Right cardiac atrium (tissue), 5 donors: ENCODE measurements around the gene ZNHIT2. TPM values are rescaled to one million over a fixed set of nuclear protein-coding genes. Genes with fewer than 3 reads are reported as not detected.
A peak's percentile ranks its signal among the peaks of the same experiment; 100 is the strongest.

Experiments
- ATAC-seq, 2 donors: fragments of 200-7000 bp; cut with Tn5 transposase; one replicate each; pipeline versions ENCODE4 v1.8.0 to v1.9.1; 2020; ENCODE audit warnings: moderate library complexity in 2 of 2, mild to moderate bottlenecking in 1 of 2
- DNase-seq, 3 donors: peaks; one replicate each; pipeline ENCODE4 v3.0.0-alpha.2; 2020
- H3K27ac ChIP-seq: one replicate; pipeline ENCODE4 v1.5.1; 2013; ENCODE audit warnings: mild to moderate bottlenecking, low read length, control low read depth, moderate library complexity
- H3K27me3 ChIP-seq: one replicate; pipeline ENCODE4 v1.6.1; 2013; ENCODE audit not compliant: control insufficient read depth, insufficient read depth
- H3K4me1 ChIP-seq: one replicate; pipeline ENCODE4 v1.6.1; 2013; ENCODE audit warnings: low read length; ENCODE audit not compliant: control insufficient read depth, insufficient read depth
- H3K4me3 ChIP-seq: one replicate; pipeline ENCODE4 v1.5.1; 2013; ENCODE audit warnings: low read length, control low read depth
- H3K9me3 ChIP-seq: one replicate; pipeline ENCODE4 v1.6.1; 2013; ENCODE audit warnings: low read length; ENCODE audit not compliant: control insufficient read depth
- WGBS: extraction: QIAGEN DNeasy Blood & Tissue Kit; methylation state at CpG from one replicate; pipeline ENCODE4 v1.1.7; 2013; 5-methylcytosine and 5-hydroxymethylcytosine counted together
- intact Hi-C, 4 donors: fragments of 100-400 bp; cut with DNase I; formaldehyde crosslinking; loops; one replicate each; pipeline versions ENCODE4 v1.11.0 to v1.14.0; 2022 to 2023
- long read RNA-seq, 4 donors: library from polyadenylated mRNA; unstranded; transcript quantifications; one replicate each; pipeline ENCODE4 v2.0.0, GENCODE V29; 2020 to 2021
- polyA plus RNA-seq: library from polyadenylated mRNA; stranded (reverse); fragments of 200-250 nt; gene quantifications from one replicate; pipeline ENCODE4 v1.2.3, GENCODE V29; 2013
- total RNA-seq, 4 donors: library from RNA; stranded (reverse); fragmentation: NEBNext Ultra II Directional; extraction: Animal tissue kit (Norgen Biotek cat#: 25700); gene quantifications; one replicate each; pipeline ENCODE4 v1.2.1, GENCODE V29; 2021
- donor health status: healthy with polysubstance abuse.
- donor health status: DM: no; HTN: yes; CAD: no.
- donor health status: DM: no; HTN: no; CAD: no.
- donor health status: DM: no; HTN: yes; CAD: no; lungs with severe emphysema.
- donor health status: DM: yes; HTN: yes; CAD: no.

Gene ZNHIT2
- 1 to 10 TPM; 6.4 to 9.2 (median 7.8) TPM for total RNA-seq
- 11.6 TPM for polyA plus RNA-seq
- long read RNA-seq, donor 1, transcript ZNHIT2-201 (1 exons, 1,306 nt): major isoform, 19 of 19 reads
- long read RNA-seq, donor 1, partial matches to known transcripts: 0 of 19 reads
- long read RNA-seq, donor 1, other reads (novel, unspliced or antisense): 0 of 19 reads
- long read RNA-seq, donor 2, transcript ZNHIT2-201 (1 exons, 1,306 nt): major isoform, 12 of 12 reads
- long read RNA-seq, donor 2, partial matches to known transcripts: 0 of 12 reads
- long read RNA-seq, donor 2, other reads (novel, unspliced or antisense): 0 of 12 reads
- long read RNA-seq, donor 3, transcript ZNHIT2-201 (1 exons, 1,306 nt): major isoform, 27 of 27 reads
- long read RNA-seq, donor 3, partial matches to known transcripts: 0 of 27 reads
- long read RNA-seq, donor 3, other reads (novel, unspliced or antisense): 0 of 27 reads
- long read RNA-seq, donor 4, transcript ZNHIT2-201 (1 exons, 1,306 nt): major isoform, 10 of 10 reads
- long read RNA-seq, donor 4, partial matches to known transcripts: 0 of 10 reads
- long read RNA-seq, donor 4, other reads (novel, unspliced or antisense): 0 of 10 reads

DNA sequence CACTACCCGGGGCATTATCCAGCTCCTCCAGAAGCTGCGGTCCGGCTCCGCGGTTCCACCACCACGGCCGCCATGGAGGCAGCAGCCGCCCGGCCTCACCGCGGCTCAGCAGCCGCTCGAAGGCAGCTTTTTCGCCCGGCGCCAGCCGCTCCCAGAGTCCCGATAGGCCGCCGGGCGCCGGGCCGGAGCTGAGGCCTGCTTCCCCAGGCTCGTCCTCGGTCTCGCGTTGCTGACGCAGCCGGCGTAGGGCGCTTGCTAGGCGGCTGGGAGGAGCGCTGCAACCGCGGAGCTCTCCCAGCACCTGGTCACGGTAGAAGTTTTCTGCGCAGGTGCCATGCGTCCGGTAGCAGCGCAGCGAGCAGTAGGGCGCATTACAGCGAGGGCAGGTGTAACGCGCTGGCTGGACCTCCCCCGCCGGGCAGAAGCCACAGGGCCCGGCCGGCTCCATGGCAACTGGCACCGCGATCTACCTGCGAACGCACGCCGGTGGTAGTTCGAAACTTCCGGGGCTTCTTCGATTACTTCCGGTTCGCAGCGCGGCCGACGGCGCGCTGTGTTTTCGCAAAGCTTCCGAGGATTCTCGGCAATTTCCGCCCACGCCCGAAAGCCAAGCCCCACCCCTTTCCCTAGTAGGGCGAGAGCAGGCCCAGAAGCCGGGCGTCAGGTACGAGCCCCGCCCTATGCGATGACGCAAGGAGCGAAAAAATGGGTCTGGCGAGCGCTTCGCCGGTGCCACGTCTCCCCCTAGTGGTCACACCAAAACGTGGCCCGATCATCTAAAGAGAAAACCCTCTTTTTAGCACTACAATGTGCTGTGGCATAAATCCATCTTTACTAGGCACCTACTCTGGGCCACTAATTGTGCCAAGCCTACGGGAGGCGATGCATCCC, at the start of gene ZNHIT2:
Gene ZNHIT2, minus strand, starts transcription at position 496 of the 891 bp plus-strand sequence. Its CDS starts 48 bp downstream, at position 448.
- Histone ChIP-seq H3K27me3 (no peaks in the 10 kb centered on the region), H3K4me3 (peak within 1 kb of the TSS; percentile 57), H3K4me1 (no peaks in the 10 kb centered on the region), H3K9me3 (no peaks in the 10 kb centered on the region), H3K27ac (peak within 1 kb of the TSS; percentile 48)
- under 1% methylated on average over 89 of the region's 89 CpGs for WGBS
- intact Hi-C loops: loop anchor here in 2 of 4 donors (10.0 kb wide), 3 partner anchors 93 to 333 kb away; partner anchors contain the start of genes CDC42BPG (in 1 of the 2) and SNX15 (in 1 of the 2)
- DNase-seq (peak; percentile 100), ATAC-seq (peak; percentile 86 to 88)

DNA sequence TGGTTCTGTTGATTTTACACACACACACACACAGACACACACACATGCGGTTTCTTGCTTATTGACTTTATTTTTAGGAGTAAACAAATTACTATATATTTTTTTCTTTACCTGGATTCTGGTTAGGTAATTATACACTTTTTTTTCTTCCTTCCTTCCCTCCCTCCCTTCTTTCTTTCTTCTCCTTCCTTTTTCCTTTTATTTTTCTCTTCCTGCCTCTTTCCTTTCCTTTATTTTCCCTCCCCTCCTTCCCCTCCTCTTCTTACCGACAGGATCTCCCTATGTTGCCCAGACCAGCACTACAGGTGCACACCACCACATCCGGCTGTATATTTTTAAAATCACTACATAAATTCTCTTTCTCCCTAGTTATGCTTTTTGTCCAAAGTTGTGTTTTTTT, 49.4 kb upstream of the ZNHIT2 start:
- DNase-seq: no peak
- Histone ChIP-seq H3K9me3 (no peaks in the 10 kb centered on the region), H3K4me3 (no peak overlapping the region), H3K27me3 (no peaks in the 10 kb centered on the region), H3K27ac (no peak overlapping the region), H3K4me1 (no peaks in the 10 kb centered on the region)
- intact Hi-C loops: no loop called here
- 84% methylated on average over 3 of the region's 3 CpGs for WGBS
- no peak for ATAC-seq

DNA sequence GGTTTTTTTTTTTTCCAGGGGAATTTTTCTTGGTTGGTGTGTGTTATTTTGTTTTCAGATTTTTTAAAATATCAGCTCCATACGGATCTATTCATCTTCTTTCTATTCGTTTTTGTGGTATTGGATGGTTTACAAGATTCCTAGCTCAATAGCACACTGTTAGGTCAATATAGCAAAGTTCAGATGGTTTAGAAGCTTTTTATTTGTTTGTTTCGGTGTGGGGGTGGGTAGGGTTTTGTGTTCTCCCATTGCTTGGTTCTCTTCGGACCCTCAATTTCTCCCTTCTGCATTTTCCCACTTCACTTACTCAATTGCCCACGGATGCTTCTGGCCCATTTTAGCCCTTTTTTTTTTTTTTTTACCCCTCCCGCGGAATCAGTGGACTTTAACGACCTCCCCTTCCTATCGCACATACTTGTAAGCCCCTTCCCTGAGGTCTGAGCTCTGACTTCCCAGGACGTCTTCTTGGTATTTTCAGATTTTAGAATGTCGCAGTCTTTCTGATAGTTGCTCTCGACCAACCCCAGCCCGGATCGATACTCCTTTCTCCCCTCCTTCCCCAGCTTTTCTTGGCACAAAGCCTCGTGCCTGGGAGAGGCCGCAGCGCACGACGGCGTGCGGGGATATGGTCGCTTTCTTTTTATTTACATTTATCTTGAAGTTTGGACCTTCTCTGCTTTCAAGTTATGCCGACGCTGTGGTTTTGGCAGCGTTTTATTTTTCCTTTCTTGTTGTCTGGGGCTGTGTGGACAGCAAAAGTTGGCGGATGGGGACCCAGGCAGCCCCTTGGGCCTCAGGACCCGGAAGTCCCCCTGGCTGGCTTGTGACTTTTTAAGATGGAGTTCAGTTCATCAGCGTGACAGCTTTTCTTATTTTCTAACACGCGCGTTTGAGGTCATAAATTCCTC, 48.2 kb upstream of the ZNHIT2 start:
- Histone ChIP-seq H3K9me3 (no peaks in the 10 kb centered on the region), H3K4me1 (no peaks in the 10 kb centered on the region), H3K27ac (no peak overlapping the region), H3K27me3 (no peaks in the 10 kb centered on the region), H3K4me3 (no peak overlapping the region)
- ATAC-seq (no peak), DNase-seq (no peak)
- 53% methylated on average over 31 of the region's 31 CpGs for WGBS
- intact Hi-C loops: no loop called here

DNA sequence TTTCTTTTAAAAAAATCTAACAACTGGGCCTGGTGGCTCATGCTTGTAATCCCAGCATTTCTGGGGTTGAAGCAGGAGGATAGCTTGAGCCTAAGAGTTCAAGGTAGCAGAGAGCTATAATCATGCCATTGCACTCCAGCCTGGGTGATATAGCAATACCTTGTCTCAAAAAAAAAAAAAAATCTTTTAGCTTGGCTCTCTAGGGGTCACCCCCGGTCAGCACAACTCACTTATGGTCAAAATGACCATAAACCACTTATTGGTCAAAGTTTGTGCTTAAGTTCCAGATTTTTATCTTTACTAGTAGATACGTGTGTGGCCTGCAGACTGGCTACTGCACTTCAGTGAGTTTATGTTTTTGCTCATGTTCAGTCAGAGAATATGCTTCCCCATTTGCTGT, 46.2 kb upstream of the ZNHIT2 start:
- 85% methylated on average over 2 of the region's 2 CpGs for WGBS
- H3K27me3 ChIP-seq: no peaks in the 10 kb centered on the region
- no peaks in the 10 kb centered on the region for H3K4me1 ChIP-seq

DNA sequence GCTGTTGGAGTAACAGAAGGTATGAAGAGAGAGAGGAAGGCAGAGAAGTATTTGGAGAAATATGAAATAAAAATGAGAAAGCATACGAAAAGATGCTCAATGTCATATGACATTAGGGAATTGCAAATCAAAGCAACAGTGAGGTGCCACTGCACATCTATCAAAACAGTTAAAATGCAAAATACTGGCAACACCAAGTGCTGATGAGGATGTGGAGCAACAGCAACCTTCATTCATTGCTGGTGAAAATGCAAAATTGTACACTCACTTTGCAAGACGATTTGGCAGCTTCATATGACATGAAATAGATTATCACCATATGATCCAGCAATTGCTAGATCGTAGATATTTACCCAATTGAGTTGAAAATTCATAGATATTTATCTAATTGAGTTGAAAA, 43.1 kb upstream of the ZNHIT2 start:
- Histone ChIP-seq H3K4me1 (no peaks in the 10 kb centered on the region), H3K27me3 (no peaks in the 10 kb centered on the region), H3K27ac (no peak overlapping the region), H3K9me3 (no peaks in the 10 kb centered on the region), H3K4me3 (no peak overlapping the region)
- intact Hi-C loops: no loop called here
- 72% methylated on average over 3 of the region's 3 CpGs for WGBS
- DNase-seq (no peak), ATAC-seq (no peak)

More for the DNA sequence above, 46.2 kb upstream of the ZNHIT2 start:
- H3K27ac ChIP-seq: no peak overlapping the region
- DNase-seq: no peak
- no peak overlapping the region for H3K4me3 ChIP-seq
- H3K9me3 ChIP-seq: no peaks in the 10 kb centered on the region
- ATAC-seq: no peak
- intact Hi-C loops: no loop called here

DNA sequence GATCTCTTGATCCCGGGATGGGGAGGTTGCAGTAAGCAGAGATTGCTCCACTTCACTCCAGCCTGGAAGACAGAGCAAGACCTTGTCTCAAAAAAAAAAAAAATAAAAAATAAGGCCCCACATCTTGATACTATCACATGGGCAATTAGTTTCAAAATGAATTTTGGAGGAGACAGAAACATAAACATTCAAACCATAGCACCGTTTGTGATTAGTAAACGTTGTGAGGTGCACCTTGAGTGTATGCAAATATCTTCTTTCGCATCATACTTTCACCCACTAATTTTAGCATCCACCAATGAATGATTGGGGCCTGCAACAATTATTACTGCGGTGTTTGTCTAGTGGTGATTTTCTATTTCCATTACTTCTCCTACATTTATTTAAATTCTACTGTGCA, 41.5 kb upstream of the ZNHIT2 start:
- Histone ChIP-seq H3K4me3 (no peak overlapping the region), H3K27ac (no peak overlapping the region), H3K9me3 (no peaks in the 10 kb centered on the region), H3K27me3 (no peaks in the 10 kb centered on the region), H3K4me1 (no peaks in the 10 kb centered on the region)
- DNase-seq: no peak
- no peak for ATAC-seq
- intact Hi-C loops: no loop called here
- WGBS: 84% methylated on average over 5 of the region's 5 CpGs

DNA sequence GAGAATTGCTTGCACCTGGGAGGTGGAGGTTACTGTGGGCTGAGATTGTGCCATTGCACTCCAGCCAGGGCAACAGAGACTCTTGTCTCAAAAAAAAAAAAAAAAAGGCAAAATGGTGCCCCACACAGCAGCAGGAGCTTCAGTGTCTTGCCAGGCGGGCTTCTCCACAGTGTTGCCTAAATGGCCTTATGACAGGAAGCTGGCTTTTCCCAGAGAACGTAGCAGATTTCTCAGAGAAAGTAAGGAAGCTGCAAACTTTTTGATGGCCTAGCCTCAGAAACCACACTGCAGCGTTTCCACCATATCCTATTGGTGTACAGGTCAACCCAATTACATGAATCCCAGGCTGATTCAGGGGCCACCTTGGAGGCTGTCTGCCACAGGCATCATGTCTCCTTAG, 39.8 kb upstream of the ZNHIT2 start:
- intact Hi-C loops: no loop called here
- DNase-seq (no peak), ATAC-seq (no peak)
- H3K9me3 ChIP-seq: no peaks in the 10 kb centered on the region
- H3K4me3 ChIP-seq: no peak overlapping the region
- H3K4me1 ChIP-seq: no peaks in the 10 kb centered on the region
- 63% methylated on average over 3 of the region's 3 CpGs for WGBS
- no peaks in the 10 kb centered on the region for H3K27me3 ChIP-seq
- H3K27ac ChIP-seq: no peak overlapping the region

DNA sequence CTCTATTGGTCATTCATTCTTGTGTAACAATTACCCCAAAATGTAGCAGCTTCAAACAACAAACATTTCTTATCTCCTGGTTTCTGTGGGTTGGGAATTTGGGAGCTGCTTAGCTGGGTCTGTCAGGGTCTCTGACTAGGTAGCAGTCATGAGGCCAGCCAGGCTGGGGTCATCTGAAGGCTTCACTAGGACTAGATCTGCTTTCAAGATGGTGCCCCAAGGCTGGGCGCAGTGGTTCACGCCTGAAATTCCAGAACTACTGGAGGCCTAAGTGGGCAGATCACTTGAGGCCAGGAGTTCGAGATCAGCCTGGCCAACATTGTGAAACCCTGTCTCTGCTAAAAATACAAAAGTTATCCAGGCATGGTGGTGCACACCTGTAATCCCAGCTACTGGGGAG, 39.4 kb upstream of the ZNHIT2 start:
- intact Hi-C loops: no loop called here
- no peak overlapping the region for H3K27ac ChIP-seq
- 88% methylated on average over 3 of the region's 3 CpGs for WGBS

DNA sequence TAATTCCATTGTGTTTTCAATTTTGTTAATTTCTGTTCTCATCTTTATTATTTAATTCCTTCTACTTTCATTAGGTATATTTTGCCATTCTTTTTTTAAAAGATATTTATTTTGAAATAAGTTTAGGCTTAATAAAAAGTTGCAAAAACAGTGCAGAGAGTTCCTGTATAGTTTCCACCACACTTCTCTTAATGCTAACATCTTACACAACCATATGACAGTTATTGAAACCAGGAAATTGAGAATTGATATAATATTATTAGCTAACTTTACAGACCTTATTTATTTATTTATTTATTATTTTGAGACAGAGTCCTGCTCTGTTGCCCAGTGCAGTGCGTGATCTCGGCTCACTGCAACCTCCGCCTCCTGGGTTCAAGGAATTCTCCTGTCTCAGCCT, 38.8 kb upstream of the ZNHIT2 start:
- Histone ChIP-seq H3K9me3 (no peaks in the 10 kb centered on the region), H3K27me3 (no peaks in the 10 kb centered on the region), H3K4me1 (no peaks in the 10 kb centered on the region), H3K27ac (no peak overlapping the region), H3K4me3 (no peak overlapping the region)
- no peak for DNase-seq
- 96% methylated on average over 3 of the region's 3 CpGs for WGBS
- intact Hi-C loops: no loop called here
- ATAC-seq: no peak

More for the DNA sequence above, 39.4 kb upstream of the ZNHIT2 start:
- Histone ChIP-seq H3K27me3 (no peaks in the 10 kb centered on the region), H3K4me3 (no peak overlapping the region), H3K9me3 (no peaks in the 10 kb centered on the region), H3K4me1 (no peaks in the 10 kb centered on the region)
- DNase-seq (no peak), ATAC-seq (no peak)

DNA sequence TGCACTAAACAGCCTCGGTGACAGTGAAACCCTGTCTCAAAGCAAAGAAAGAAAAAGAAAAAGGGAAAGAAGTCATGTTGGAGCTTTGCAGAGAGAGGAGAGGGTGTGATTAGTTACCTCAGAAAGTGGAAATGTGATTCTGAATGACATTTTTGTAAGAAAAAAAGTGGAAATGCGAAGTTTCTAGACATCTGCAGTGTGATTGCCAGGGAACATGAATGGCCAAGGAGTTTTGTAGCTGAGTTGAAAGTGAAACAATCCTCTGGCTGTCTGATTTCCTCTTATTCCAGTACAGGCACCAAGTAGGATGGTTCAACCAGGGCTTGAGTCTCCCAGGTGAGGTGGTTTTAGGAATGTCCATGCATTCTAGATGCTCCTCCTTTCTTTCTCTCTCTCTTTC, 34.6 kb upstream of the ZNHIT2 start:
- Histone ChIP-seq H3K9me3 (no peaks in the 10 kb centered on the region), H3K27ac (no peak overlapping the region), H3K4me3 (no peak overlapping the region), H3K27me3 (no peaks in the 10 kb centered on the region), H3K4me1 (peaks cover 3% of the 10 kb centered on the region)
- 74% methylated on average over 2 of the region's 2 CpGs for WGBS
- DNase-seq (no peak), ATAC-seq (no peak)
- intact Hi-C loops: no loop called here
